Liver (tissue), 3 donors: ENCODE measurements around the gene EEFSEC.

Experiments used
- CTCF ChIP-seq: fragments of 150-350 bp; IDR thresholded peaks from 2 replicates; pipeline ENCODE4 v1.5.1; 2017; ENCODE audit warnings: improper control_type of control experiment, low read depth, low read length; ENCODE audit not compliant: missing input control
- FOXA1 ChIP-seq: IDR thresholded peaks from 2 replicates; pipeline ENCODE4 v1.6.1; 2016; ENCODE audit warnings: antibody characterized with exemption
- NR2F2 ChIP-seq: IDR thresholded peaks from 2 replicates; pipeline ENCODE4 v1.6.1; 2016; ENCODE audit warnings: antibody characterized with exemption
- ZBTB33 ChIP-seq: IDR thresholded peaks from 2 replicates; pipeline ENCODE4 v1.6.1; 2016; ENCODE audit warnings: antibody characterized with exemption
- donor health status: healthy.
- donor health status: healthy.

GRCh38 chr3:128359060-128359664 is 205.9 kb downstream of the EEFSEC start:
- TF ChIP-seq FOXA1 (no peak), CTCF (no peak), NR2F2 (no peak), ZBTB33 (no peak)
